SK-N-SH (cell line): Measurements from ENCODE around the gene NME8. TPM values are rescaled to one million over a fixed set of nuclear protein-coding genes. Genes with fewer than 3 reads are reported as not detected.

Experiments
- CTCF ChIA-PET: fragments of 300-600, 350-600 bp; formaldehyde crosslinking; extraction: SDS; loops from one replicate; lab custom pipeline; 2021; lab: Yijun Ruan, JAX
- POLR2A ChIA-PET: fragments of 350-600 bp; sonication (Branson Sonifier 250); formaldehyde crosslinking; extraction: SDS; loops from one replicate; lab custom pipeline; 2020; ENCODE audit warnings: antibody characterized with exemption, inconsistent platforms; lab: Yijun Ruan, JAX
- DNase-seq: peaks from one replicate; pipeline ENCODE4 v3.0.0; 2012
- H2AFZ ChIP-seq: fragments of 200-600 bp; sonication (generic); 2 replicates; pipeline ENCODE4 v1.8.1; 2016; ENCODE audit warnings: antibody characterized with exemption, mild to moderate bottlenecking, low read depth
- H3F3A ChIP-seq: fragments of 200-600 bp; sonication (generic); replicated peaks from 2 replicates; pipeline ENCODE3; 2016; ENCODE audit warnings: antibody characterized with exemption, mild to moderate bottlenecking; ENCODE audit not compliant: insufficient read depth
- H3K27ac ChIP-seq, 2 experiments: fragments of 200-500 bp in 1 of 2; fragments of 200-600 bp in 1 of 2; sonication (Bioruptor generic) in 1 of 2; sonication (generic), shearing (Covaris generic) in 1 of 2; 2 replicates each; pipeline versions ENCODE4 v1.5.1 to v1.6.1; 2014 to 2016; ENCODE audit warnings: low read depth in 2 of 2, inconsistent platforms in 1 of 2, low read length in 1 of 2, mild to moderate bottlenecking in 1 of 2, mixed read lengths in 1 of 2
- H3K27me3 ChIP-seq: fragments of 200-600 bp; sonication (generic), shearing (Covaris generic); 2 replicates; pipeline ENCODE4 v1.6.1; 2016; ENCODE audit warnings: mixed run types; ENCODE audit not compliant: insufficient read depth
- H3K36me3 ChIP-seq, 2 experiments: fragments of 200-500 bp in 1 of 2; fragments of 200-600 bp in 1 of 2; sonication (Bioruptor generic) in 1 of 2; sonication (generic) in 1 of 2; replicated peaks in 1 of 2; 2 replicates each; pipeline versions ENCODE3 to v1.5.1; 2014 to 2016; ENCODE audit warnings: low read length in 1 of 2, mild to moderate bottlenecking in 1 of 2; ENCODE audit not compliant: insufficient read depth in 2 of 2, control insufficient read depth in 1 of 2
- H3K4me1 ChIP-seq, 2 experiments: fragments of 200-500 bp in 1 of 2; fragments of 200-600 bp in 1 of 2; sonication (Bioruptor generic) in 1 of 2; sonication (generic), shearing (Covaris generic) in 1 of 2; 2 replicates each; pipeline versions ENCODE4 v1.5.1 to v1.6.1; 2014 to 2016; ENCODE audit warnings: low read depth in 1 of 2, low read length in 1 of 2, mixed run types in 1 of 2; ENCODE audit not compliant: insufficient read depth in 2 of 2, control insufficient read depth in 1 of 2
- H3K4me2 ChIP-seq: fragments of 200-600 bp; sonication (generic), shearing (Covaris generic); 2 replicates; pipeline ENCODE4 v1.6.1; 2017; ENCODE audit warnings: mixed run types
- H3K4me3 ChIP-seq, 2 experiments: fragments of 200-500 bp in 1 of 2; fragments of 200-600 bp in 1 of 2; sonication (Bioruptor generic) in 1 of 2; sonication (generic), shearing (Covaris generic) in 1 of 2; 2 replicates each; pipeline versions ENCODE4 v1.5.1 to v1.8.1; 2014 to 2016; ENCODE audit warnings: low read depth in 2 of 2, inconsistent platforms in 1 of 2, low read length in 1 of 2, mild to moderate bottlenecking in 1 of 2, mixed read lengths in 1 of 2, moderate library complexity in 1 of 2
- H3K79me2 ChIP-seq: fragments of 200-600 bp; sonication (generic); 2 replicates; pipeline ENCODE4 v1.8.1; 2017; ENCODE audit warnings: mild to moderate bottlenecking; ENCODE audit not compliant: insufficient read depth
- H3K9ac ChIP-seq: fragments of 200-600 bp; sonication (generic); 2 replicates; pipeline ENCODE4 v1.6.1; 2017; ENCODE audit warnings: mixed run types
- H3K9me2 ChIP-seq: fragments of 200-600 bp; sonication (generic); 2 replicates; pipeline ENCODE4 v1.6.1; 2017; ENCODE audit warnings: mixed run types
- H3K9me3 ChIP-seq: fragments of 200-600 bp; sonication (generic); 2 replicates; pipeline ENCODE4 v1.6.1; 2017; ENCODE audit warnings: mixed run types, mild to moderate bottlenecking, moderate library complexity
- H4K20me1 ChIP-seq: fragments of 200-600 bp; sonication (generic); 2 replicates; pipeline ENCODE4 v1.6.1; 2017; ENCODE audit warnings: mild to moderate bottlenecking, mixed run types; ENCODE audit not compliant: insufficient read depth
- EZH2phosphoT487 ChIP-seq: fragments of 200-600 bp; sonication (generic); IDR thresholded peaks from 2 replicates; pipeline ENCODE4 v1.6.1; 2017; ENCODE audit warnings: low read depth, mixed run types, mild to moderate bottlenecking, antibody characterized with exemption, moderate library complexity, borderline replicate concordance
- GATA2 ChIP-seq: sonication (generic); formaldehyde crosslinking; IDR thresholded peaks from 2 replicates; pipeline ENCODE4 v1.5.0; 2020; ENCODE audit warnings: mild to moderate bottlenecking, missing genetic modification reagents
- MAX ChIP-seq: IDR thresholded peaks from 2 replicates; pipeline ENCODE4 v1.4.0; 2012; ENCODE audit warnings: low read depth
- MXI1 ChIP-seq: IDR thresholded peaks from 2 replicates; pipeline ENCODE4 v1.6.1; 2012; ENCODE audit warnings: mild to moderate bottlenecking, low read depth, low read length, improper control_type of control experiment
- NFIC ChIP-seq: IDR thresholded peaks from 2 replicates; pipeline ENCODE4 v1.4.0; 2012; ENCODE audit warnings: borderline replicate concordance
- SMC3 ChIP-seq: IDR thresholded peaks from 2 replicates; pipeline ENCODE4 v1.6.1; 2012; ENCODE audit warnings: low read depth, low read length, improper control_type of control experiment
- TCF12 ChIP-seq: IDR thresholded peaks from 2 replicates; pipeline ENCODE4 v1.4.0; 2012
- USF1 ChIP-seq: IDR thresholded peaks from 2 replicates; pipeline ENCODE4 v1.4.0; 2012; ENCODE audit warnings: low read depth, borderline replicate concordance
- ZBTB33 ChIP-seq: IDR thresholded peaks from 2 replicates; pipeline ENCODE4 v1.4.0; 2012; ENCODE audit warnings: low read depth, borderline replicate concordance
- WGBS: methylation state at CpG from one replicate; pipeline ENCODE4 v1.1.6; 2017; ENCODE audit warnings: low lambda C conversion rate; 5-methylcytosine and 5-hydroxymethylcytosine counted together
- polyA plus RNA-seq, 3 experiments: library from polyadenylated mRNA; depleted of rRNA; stranded (reverse); fragments of >200 nt; gene quantifications; 2 replicates each; pipeline ENCODE4 v1.2.3, GENCODE V29; 2012

Gene NME8
- polyA plus RNA-seq, 1 of the 3 experiments (the other 2 are of a cell fraction), result not detected

GRCh38 chr7:37820708-37821468, 27.5 kb upstream of the NME8 start:
- TF ChIP-seq NFIC, result no peak
- TF ChIP-seq GATA2, result no peak
- TF ChIP-seq USF1, result no peak
- no peak for TF ChIP-seq SMC3
- TF ChIP-seq EZH2phosphoT487, result no peak
- no peak for TF ChIP-seq ZBTB33
- no peak for TF ChIP-seq TCF12
- no peak for TF ChIP-seq MAX
- TF ChIP-seq, all 33 proteins: peak for 0
- Histone ChIP-seq H3K9ac (no peak overlapping the region), H3K9me2 (no peaks in the 10 kb centered on the region), H3K27me3 (no peaks in the 10 kb centered on the region), H3K9me3 (0 out of 2 replicates have a peak, but pooled peaks cover 19% of the 10 kb centered on the region), H3K79me2 (no peaks in the 10 kb centered on the region), H3K4me2 (no peak overlapping the region), H3F3A (no peaks in the 10 kb centered on the region), H3K4me1 (no peaks in the 10 kb centered on the region), H4K20me1 (no peaks in the 10 kb centered on the region), H2AFZ (no peak overlapping the region), H3K4me3 (no peak overlapping the region), H3K27ac (no peak overlapping the region), H3K36me3 (no peaks in the 10 kb centered on the region)
- ChIA-PET POLR2A (no interaction called here), CTCF (interaction anchor here (1.7 to 2.3 kb wide), 2 partner anchors 12 to 586 kb away, joined by 6 to 15 read pairs; no protein-coding TSS in a partner anchor)
- WGBS, result 21% methylated on average over 3 of the region's 3 CpGs
- DNase-seq, result no peak

- H3K9me2 ChIP-seq, result peaks cover 2% of the 10 kb centered on the region; the same call in 1 of the 2 replicates
- ChIA-PET CTCF (interaction anchor here (0.7 to 2.1 kb wide), 4 partner anchors 9 to 422 kb away, joined by 3 to 18 read pairs (median 3); no protein-coding TSS in a partner anchor), POLR2A (no interaction called here)
- no peak overlapping the region for H3K27ac ChIP-seq
- H3K79me2 ChIP-seq, result no peaks in the 10 kb centered on the region
- no peak for DNase-seq
- no peak for TF ChIP-seq MXI1
- no peak overlapping the region for H3K4me3 ChIP-seq
- H3K27me3 ChIP-seq, result no peaks in the 10 kb centered on the region
- H3K4me2 ChIP-seq, result no peak overlapping the region
- H3F3A ChIP-seq, result no peaks in the 10 kb centered on the region
- H3K36me3 ChIP-seq, result no peaks in the 10 kb centered on the region
- WGBS, result 70% methylated on average over 2 of the region's 2 CpGs
- no peak overlapping the region for H3K9ac ChIP-seq
- H3K9me3 ChIP-seq, result 0 out of 2 replicates have a peak, but pooled peaks cover 19% of the 10 kb centered on the region
- no peaks in the 10 kb centered on the region for H4K20me1 ChIP-seq
- no peak overlapping the region for H2AFZ ChIP-seq
- no peaks in the 10 kb centered on the region for H3K4me1 ChIP-seq
Measured at GRCh38 chr7:37822946-37823345, 25.5 kb upstream of the NME8 start.
